CD4-positive, alpha-beta T cell treated with Interleukin-10 for 1 hour (primary cell): ENCODE data around the gene TNRC6C.

ENCODE experiments used
- DNase-seq: peaks from one replicate; pipeline ENCODE4 v3.0.0-alpha.2; 2020

TNRC6C gene

GRCh38 chr17:78016852-78017251 is 58.3 kb downstream of the TNRC6C start:
- no peak for DNase-seq

- peak; percentile 48 for DNase-seq
Measured at GRCh38 chr17:78019367-78019975, 61.0 kb downstream of the TNRC6C start.

- no peak for DNase-seq
Measured at GRCh38 chr17:78019976-78020716, 61.6 kb downstream of the TNRC6C start.

- no peak for DNase-seq
Measured at GRCh38 chr17:78020717-78021108, 62.2 kb downstream of the TNRC6C start.

GRCh38 chr17:78022425-78022824 is 63.9 kb downstream of the TNRC6C start:
- DNase-seq, result no peak

- DNase-seq, result no peak
Measured at GRCh38 chr17:78023042-78023441, 64.5 kb downstream of the TNRC6C start.

GRCh38 chr17:78026381-78026780 is 67.9 kb downstream of the TNRC6C start:
- no peak for DNase-seq

DNA sequence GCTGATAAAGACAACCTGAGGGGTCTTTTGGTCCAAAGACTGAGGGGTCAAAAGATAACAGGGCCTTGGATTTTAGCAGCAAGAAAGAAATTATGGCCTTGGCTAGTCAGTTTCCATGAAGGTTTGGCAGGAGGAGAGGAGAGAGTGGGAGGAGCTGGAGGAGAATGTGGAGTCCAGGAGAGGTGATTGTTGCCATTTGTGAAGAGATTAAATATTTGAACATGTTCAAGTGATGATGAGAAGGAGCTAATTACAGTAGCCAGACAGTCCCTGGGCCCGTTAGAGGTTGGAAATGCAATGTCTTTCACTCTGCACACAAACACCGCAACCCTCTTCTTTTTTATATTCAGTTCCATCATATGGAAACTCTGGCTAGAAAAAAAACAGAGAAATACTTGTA is 68.6 kb downstream of the TNRC6C start:
- no peak for DNase-seq

- no peak for DNase-seq
Measured at GRCh38 chr17:78029697-78030096, 71.2 kb downstream of the TNRC6C start.

DNA sequence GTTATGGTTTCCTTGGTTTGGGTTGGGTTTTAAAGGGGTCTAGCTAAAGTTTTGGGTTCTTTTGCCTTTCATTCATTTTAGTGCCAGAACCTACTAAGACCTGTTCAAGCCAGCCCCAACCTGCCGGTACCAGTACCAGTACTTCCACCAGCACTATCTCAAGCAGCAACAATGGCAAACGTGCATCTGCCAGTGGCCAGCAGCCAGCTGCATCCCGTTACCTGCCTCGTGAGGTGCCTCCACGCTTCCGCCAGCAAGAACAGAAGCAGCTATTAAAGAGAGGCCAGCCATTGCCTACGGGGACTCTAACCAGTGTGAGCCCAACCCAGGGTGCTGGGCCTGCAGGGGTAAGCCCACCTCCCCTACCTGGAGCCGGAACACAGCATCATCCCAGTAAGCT is 72.9 kb downstream of the TNRC6C start:
- DNase-seq, result no peak

- no peak for DNase-seq
Measured at GRCh38 chr17:78032166-78032565, 73.7 kb downstream of the TNRC6C start.

- no peak for DNase-seq
Measured at GRCh38 chr17:78034429-78035091, 76.1 kb downstream of the TNRC6C start.

DNA sequence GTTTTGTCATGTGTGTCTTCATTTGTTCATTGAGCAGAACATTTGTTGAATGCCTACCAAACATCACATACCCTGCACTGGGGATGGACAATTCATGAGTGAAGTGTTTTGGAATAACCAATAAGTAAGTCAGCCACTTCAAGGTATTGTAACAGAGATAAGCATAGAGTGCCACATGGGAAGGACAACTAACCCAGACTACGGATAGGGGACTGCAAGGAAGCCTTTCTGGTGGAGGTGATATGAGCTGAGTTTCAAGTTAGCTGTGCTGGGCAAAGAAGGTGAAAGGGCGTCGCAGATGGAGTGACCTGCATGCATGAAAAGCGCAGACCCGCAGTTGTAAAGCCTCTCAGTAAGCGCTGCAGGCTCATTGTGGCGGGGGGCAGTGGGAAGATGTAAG is 78.8 kb downstream of the TNRC6C start:
- no peak for DNase-seq

- DNase-seq, result no peak
Measured at GRCh38 chr17:78038748-78039288, 80.3 kb downstream of the TNRC6C start.

DNA sequence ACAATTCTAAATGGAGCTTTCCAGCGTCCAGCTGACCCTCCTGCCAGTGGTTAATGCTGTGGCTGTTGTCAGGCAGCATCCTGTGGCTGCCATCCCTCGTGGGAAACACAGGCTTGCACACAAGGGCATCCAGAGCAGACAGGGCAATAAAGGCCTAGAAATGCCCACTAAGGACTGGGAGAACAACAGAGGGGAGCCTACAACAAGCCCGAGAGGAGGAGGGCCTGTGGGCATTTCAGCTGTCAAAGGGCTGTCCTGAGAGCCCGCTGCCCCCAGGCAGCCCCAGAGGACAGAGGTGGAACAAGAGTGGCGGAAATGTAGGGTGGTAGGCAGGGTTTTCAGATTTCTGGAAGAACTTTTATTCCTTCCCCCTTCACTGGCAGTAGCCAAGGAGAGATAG is 81.1 kb downstream of the TNRC6C start:
- no peak for DNase-seq

GRCh38 chr17:78040440-78041385 is 82.2 kb downstream of the TNRC6C start:
- DNase-seq, result peak; percentile 26

DNA sequence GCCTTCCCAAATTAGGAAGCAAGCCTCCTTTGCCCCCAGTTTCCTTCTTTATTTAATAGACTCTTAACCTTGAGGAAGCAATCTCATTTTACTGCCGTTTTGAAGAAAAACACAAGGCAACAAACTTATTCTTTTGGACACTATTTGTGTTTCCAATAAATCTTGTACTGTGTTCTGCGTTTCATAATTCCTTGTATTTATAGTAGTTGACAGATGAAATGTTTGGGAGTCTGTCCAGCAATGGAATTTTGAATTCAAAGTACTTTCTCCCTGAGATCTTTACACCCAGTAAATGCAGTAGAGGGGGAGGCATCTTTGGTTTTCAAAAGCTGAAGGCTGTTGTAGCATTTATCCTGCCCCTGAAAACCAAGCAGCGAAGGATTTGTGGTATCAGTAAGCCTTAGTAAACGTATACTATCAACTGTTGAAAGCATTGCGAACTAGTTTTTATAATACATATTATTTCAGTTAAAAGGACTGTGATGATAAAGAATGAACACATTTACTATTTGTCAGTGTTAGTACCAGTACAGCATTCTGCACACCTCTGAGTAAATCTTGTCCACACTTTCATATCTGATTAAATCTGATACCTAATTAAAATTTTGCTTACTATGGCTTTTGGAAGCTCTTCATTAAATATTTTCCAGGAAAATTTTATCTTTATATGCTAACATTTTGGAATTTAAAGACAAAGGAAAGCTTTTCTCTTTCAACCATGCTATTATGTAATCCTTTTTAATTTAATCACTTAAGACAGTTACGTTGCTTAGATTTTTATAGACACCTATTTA is 83.1 kb downstream of the TNRC6C start:
- no peak for DNase-seq

GRCh38 chr17:78042542-78042941 is 84.0 kb downstream of the TNRC6C start:
- no peak for DNase-seq

DNA sequence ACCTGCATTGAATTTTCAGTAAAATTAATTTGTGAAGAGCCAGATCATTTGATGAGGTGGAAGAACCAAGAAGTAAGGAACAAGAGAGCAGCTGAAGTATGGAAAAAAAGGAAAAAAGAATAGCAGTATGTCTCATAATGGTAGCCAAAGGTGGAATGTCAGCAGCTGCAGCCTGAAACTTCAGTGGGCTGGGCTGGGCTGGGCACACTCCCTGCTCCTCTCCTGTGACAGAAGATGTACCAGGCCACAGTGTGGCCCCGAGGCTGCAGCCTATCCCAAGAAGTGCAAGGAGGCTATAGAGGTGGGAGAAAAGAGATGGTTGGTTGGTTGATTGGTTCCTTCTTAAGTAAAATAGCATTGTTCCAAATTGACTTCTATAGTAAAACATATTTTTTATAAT is 84.5 kb downstream of the TNRC6C start:
- no peak for DNase-seq

DNA sequence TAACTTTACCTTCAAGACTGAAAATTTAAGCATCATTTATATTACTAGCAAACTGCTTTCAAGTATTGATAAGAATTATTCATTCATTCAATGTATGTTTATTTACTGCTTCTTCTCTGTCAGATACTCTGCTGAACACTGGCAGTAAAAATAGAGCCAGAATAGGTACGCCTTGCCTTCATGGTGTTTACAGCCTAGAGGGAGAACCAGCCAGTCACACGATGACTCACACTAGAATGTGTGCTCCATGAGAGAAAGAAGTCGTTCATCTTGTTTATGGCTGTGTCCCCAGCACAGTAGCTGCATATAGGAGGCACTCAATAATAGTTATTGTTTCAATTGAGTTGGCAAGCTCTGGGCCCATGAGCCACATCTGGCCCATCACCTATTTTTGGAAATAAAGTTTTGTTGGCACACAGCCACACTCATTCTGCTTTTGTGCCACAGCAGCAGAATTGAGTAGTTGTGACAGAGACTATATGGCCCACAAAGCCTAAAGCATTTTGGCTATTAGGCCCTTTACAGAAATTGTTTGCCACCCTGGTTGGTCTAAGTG is 85.9 kb downstream of the TNRC6C start:
- DNase-seq, result no peak

DNA sequence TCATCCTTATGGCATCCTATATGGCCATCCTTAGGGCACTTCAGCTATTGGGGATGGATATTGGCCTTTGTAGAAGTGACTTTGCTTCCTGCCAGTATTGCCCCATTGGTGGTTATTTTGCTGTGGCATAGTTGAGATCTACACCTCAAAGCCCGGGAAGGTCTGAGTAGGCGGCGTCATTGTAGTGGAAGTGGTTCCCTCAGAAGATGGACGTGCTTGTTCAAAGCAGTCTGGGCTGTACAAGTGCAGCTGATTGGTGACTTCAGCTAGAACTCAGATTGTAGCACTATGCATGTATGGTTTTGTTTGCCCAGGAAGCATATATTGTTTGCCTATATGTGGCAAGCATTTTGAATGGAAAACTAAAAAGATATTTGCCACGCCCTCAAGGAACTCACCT is 86.8 kb downstream of the TNRC6C start:
- no peak for DNase-seq

DNA sequence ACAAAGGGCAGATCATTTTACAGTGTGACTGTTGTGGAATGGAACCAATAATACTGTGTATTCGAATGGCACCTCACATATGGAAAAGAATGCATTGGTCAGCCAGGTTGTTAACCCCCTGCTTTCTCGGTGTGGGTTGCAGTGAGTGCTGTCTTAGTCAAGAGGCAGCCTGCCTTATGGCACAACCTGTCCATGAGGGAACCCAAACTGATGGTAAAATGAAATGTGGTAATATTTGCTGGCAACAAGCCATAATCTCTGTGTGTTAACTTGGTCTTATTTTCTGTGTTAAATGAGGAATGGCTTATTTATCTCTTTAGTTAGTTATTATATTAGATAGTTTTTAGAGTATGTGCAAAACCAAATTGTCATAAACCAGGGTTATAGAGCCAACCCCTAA is 88.4 kb downstream of the TNRC6C start:
- DNase-seq, result no peak
